IPS-11a (cell line): ENCODE data around the gene SAMD15.
"Not testable (repeated sequence)": the region's sequence is repeated elsewhere in the genome, so short reads cannot be mapped to it uniquely, and the experiment has no call there.

ENCODE experiments used
- H3K4me3 ChIP-seq: one replicate; pipeline ENCODE4 v1.5.1; 2013; ENCODE audit warnings: low read depth, low read length, control low read depth

SAMD15 gene

DNA sequence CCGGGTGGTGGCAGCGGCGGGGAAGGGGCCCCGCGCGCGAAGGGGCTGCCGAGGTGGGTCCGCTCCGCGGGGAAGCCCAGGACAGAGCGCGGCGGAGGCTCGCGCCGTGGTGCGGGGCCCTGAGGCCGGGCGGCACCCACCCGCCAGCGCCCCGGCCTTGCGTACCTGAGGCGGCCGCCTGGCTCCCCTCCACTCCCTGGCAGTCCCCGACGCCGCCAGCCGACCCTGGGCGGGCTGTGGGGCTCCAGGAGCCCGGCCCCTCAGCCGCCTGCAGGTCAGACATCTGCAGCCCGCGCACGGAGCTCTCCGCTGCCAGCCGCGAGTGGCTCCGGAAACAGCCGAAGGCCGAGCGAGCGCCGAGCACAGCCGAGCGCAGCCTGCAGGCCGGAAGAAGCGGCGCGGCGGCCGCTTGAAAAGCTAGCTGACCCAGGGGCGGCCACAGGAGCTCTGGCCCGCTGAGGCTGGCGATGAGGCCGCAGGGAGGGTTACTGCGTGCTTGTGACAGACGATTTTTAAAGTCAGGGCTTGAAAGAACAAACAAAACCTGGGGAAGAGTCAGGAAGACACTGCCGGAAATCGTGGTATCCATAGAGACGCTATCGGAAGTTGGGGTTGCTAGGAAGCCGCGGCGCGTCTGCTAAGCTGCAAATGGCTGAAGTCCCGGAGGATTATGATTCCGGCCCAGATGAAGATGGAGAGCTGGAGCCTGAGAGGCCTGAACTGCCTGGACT, at the start of gene SAMD15, which contains the start of gene TMED8:
TSS of gene SAMD15 (plus strand) at position 609 of the 731 bp plus-strand sequence. CDS start at position 649, 40 bp downstream.
TSS of gene TMED8 (minus strand) at position 324 of the 731 bp plus-strand sequence. CDS start at position 283, 41 bp downstream.
- peak within 1 kb of the TSS; percentile 92 for H3K4me3 ChIP-seq

DNA sequence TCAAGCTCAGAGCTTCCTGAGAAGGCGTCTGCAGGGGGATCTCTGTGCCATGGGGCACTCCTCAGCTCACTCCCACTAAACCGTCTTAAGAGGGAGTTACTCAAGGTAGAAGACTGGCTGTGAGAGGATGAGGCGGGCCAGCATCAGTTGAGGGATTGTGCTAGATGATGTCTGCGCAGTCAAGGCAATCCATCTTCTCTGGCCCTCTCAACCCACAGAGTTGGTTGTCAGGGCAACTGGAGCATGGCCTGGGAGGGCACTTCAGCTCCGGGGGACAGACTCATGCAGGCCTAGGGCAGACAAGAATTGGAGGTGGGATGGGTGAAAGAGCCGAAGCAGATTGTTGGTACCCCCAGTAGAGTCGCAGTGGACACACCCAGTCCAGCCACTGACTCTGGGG, 47.3 kb upstream of the SAMD15 start:
- H3K4me3 ChIP-seq, result no peak overlapping the region

DNA sequence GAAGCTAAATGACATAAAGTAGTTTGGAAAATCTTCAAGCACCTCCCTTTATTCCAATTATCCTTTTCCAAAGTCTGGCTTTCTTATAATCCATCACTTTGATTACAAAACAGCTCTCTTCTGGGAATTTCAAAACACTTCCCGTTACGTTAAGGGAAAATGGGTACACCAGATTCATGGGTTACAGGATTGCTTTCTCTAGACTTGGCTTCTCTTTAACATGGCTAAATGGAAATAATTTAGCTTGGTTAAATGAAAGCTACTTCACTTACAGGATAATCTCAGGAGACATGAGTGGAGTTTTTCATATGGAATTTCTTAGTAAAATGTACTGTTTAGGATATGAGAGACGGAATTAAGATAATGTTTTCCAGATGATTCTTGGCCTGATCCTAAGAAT, 41.6 kb upstream of the SAMD15 start:
- H3K4me3 ChIP-seq, result no peak overlapping the region

DNA sequence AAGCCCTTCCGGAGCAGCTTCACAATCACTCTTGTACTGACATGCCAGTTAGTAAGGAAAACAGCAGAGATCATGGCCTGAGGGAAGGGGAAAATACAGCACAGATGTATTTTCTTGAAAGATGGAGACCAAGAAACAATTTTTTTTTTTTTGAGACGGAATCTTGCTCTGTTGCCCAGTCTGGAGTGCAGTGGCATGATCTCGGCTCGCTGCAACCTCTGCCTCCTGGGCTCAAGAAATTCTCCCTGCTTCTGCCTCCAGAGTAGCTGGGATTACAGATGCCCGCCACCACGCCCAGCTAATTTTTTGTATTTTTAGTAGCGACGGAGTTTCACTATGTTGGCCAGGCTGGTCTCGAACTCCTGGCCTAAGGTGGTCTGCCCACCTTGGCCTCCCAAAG, 39.9 kb upstream of the SAMD15 start:
- H3K4me3 ChIP-seq, result not testable (repeated sequence)

DNA sequence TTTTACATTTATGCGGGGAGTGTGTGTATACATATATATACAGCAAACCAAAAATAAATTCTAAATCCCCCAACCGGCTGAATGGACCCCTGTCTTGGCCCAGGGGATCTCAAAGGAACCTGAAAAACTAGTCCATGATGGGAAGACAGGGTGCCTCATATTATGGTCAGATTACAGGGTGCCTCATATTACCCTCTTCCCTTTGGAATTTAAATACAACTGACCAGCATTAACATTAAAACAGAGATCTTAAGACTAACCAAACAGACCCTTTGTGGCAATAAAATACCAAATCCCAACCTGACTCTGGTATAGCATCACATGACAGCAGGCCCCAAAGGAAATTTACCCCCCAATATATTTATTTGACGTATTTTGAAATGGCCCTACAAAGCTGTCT, 39.3 kb upstream of the SAMD15 start:
- H3K4me3 ChIP-seq, result no peak overlapping the region

DNA sequence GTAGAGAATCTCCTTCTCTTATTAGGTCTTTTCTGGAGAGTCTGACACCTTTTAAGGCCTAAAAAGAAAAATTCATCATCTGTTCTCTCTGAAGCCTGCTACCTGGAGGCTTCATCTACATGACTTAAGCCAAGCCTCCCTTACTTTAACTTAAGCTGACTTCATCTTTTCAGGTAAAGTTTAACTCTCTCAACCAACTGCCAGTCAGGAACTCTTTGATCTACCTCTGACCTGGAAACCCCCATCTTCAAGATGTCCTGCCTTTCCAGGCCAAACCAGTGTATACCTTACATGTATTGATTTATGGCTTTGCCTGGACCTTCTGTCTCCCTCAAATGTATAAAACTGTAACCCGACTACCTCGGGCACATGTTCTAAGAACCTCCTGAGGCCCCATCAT, 38.9 kb upstream of the SAMD15 start:
- no peak overlapping the region for H3K4me3 ChIP-seq

DNA sequence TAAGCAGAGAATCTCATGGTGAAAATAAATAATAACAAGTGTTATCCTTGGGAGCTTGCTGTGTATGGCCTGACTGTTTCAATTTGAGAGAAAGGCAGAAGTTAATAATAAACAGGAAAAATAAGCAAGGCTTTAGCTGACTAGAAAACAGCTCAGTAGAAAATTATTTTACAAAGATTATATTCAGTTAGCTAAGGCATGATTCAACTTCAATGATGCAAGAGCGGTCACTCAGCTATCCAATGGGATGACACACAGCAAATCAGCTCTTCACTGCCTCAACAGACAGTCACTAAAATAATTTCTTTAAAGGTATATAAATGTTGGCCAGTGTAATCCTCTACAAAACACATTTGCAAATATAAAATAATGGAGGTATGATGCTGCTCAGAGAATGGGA, 37.8 kb upstream of the SAMD15 start:
- H3K4me3 ChIP-seq, result no peak overlapping the region

DNA sequence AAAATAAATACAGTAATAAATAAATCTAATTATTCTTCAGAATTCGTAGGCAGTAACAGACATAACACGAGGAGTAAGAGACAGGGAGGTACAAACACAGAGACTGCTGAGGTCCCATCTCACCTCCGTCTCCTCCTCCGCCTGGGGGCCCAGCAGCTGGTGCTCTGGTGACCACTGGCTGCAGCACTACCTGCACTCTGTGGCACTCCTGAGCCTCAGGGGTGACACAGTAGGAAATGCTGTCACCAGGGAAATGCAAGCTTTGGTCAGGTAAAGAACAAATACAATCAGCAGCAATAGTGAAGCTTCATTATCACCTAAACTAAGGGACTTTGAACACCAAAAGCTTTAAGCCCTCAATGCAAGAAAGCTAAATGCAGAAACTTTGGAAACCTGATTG, 36.8 kb upstream of the SAMD15 start:
- no peak overlapping the region for H3K4me3 ChIP-seq

DNA sequence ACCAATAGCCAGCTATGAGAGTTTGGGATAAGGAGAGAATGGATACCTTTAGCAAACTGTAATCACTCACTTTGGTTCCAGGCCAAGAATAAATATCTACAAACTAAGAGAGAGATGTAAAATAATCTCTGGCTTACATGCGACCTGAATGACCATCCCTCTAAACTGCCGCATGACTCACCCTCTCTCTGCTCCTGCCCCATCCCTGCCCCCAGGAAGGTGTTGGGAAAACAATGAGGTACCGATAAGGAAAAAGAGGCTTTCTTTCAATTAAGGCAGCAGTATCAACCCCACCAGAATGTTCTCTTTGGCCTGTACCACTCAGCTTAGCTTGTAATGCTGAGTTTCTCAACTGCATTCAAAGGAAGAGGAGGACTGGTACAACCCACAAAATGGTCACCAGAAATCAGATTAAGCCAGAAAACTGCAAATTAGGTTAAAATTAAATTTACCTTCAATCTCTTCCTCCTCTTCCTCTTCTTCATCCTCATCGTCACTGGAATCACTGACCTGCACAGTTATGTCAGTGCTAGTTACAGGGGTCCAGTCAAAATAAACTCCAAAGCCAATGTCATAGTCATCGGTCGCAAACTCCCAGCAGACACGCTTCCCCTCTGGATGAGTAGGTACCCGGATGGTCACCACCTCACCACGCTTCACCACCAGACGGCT, 34.3 kb upstream of the SAMD15 start:
- H3K4me3 ChIP-seq, result no peak overlapping the region

DNA sequence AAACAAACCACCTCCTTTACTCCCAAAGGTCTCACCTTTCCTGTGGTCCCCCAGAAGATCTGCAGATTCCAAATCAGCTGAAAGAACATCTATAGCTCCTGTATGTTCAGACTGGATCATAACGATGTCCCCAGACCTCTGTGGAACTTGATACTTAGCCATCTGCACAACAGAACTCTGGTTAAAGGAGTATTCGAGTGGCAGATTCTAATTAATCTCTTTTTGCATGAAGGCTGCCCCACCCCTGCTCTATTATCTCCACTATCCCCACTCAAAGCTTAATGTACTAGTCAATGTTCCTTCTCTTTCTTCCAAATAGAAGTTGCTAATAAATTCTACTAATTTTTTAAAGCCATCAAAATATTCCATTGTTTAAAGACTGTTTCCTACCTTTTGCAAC, 33.5 kb upstream of the SAMD15 start:
- no peak overlapping the region for H3K4me3 ChIP-seq

DNA sequence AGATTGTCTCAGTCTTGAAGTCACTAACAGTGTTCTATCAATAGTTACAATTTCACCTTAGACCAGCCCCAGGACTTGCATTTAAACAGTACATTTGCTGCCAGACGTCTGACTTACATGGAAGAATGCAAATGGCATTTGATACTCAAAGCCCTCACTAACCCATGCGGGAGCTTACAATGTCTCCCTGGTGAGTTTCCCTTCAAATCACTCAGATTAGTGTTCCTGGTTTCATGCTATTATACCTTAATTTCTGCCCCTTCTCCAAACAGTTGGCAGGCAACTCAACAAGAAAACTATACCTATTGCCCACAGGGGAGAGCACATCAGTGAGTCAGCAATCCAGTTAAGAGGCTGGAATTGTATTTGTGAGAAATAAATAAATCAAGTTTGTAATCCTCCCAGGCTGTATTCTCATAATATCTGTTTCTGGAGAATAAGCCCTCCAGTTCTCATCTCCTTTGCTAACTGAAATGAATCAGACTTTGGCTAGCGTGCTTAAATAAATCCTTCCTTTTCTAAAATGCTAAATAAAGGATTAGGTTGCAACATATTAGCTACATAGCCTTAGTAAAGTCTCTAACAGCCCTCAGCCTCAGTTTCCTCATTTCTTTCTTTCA, 32.7 kb upstream of the SAMD15 start:
- no peak overlapping the region for H3K4me3 ChIP-seq

DNA sequence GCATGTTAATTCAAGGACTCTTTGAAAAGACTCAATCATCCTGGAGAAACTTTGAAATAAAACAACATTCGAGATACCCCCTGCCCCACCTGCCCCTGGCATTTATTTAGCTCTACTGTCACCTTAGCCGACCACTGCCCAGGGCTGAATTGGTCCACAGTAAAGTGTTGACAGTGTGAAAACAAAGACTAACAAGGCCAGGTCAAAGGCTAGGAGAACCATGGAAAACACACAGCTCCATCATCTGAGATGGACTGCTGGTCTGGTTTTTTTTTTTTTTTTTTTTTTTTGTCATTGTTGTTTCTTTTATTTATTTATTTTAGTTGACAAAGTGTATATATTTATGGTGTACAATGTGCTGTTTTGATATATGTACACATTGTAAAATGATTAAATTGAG, 30.7 kb upstream of the SAMD15 start:
- no peak overlapping the region for H3K4me3 ChIP-seq

DNA sequence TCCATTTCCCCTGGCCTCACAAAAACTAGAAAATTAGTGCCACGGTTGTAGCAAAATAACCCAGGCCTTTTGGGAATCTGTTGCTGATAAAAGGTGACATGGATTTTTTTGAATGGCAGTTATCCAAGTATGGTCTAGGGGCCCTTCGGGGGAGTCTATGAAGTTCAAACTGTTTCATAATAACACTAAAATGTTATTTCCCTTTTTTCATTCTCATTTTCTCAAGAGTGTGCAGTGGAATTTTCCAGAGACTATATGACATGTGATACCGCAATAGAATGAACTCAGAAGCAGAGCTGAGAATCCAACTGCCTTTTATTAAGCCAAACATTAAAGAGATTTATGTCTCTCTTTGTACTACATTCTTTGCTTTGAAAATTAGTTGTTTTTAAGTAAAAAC, 29.4 kb upstream of the SAMD15 start:
- H3K4me3 ChIP-seq, result no peak overlapping the region

DNA sequence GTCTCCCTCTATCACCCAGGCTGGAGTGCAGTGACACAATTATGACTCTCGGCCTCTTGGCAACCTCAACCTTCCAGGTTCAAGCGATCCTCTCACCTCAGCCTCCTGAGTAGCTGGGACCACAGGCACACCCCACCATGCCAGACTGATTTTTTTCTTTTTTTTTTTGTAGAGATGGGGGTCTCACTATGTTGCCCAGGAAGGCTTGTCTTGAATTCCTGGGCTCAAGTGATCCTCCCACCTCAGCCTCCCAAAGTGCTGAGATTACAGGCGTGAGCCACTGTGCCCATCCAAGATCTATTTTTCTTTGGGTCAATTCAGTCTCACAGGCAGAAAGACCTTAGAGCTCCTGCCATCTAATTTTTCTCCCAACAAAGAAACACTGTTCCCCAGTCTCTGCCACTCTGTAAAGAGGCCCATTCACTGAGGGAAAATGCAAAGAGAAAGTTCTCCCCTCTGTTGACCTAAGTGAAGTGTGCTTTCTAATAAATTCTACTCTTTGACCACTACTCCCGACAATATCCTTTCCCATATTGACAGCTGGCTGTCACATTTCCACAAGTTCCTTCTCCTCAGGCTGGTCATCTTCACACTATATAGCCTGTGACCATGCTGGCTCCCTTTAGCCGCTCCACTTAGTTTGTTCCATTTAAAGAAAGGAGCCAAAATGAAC, 23.6 kb upstream of the SAMD15 start:
- H3K4me3 ChIP-seq, result no peak overlapping the region

DNA sequence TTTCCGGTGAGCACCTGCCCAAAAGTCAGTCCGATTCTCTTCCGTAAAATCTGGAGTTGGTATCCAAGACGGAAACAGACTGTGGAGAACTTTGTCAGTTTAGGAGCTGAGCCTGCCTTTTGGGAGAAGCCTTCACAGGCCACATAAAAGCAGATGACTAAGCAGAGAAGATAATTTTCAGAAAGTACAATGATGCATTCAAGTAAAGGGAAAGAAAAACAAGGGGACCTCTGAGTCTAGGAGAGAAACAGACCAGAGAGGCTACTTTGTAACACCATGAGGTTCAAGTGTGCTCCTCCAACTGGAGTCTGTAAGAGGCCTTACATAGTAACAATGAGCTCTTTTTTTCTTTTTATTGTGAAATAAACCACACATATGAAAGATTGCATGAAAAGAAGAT, 21.4 kb upstream of the SAMD15 start:
- H3K4me3 ChIP-seq, result no peak overlapping the region

DNA sequence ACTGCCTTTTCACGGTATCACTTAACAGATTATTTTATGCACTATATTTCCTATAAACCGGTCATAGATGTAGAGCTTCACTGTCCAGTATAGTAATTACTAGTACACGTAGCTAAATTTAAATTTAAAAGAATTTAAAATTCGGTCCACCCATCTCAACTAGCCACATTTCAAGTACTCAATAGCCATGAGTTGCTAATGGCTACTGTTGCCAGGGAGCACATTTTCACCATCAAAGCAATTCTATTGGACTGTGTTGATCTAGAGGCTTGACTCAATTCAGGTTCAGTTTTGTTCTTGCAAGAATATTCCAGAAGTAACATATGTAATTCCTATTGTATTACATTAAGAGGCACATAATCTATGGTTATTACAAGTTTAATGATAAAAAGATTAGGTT, 20.3 kb upstream of the SAMD15 start:
- H3K4me3 ChIP-seq, result no peak overlapping the region

DNA sequence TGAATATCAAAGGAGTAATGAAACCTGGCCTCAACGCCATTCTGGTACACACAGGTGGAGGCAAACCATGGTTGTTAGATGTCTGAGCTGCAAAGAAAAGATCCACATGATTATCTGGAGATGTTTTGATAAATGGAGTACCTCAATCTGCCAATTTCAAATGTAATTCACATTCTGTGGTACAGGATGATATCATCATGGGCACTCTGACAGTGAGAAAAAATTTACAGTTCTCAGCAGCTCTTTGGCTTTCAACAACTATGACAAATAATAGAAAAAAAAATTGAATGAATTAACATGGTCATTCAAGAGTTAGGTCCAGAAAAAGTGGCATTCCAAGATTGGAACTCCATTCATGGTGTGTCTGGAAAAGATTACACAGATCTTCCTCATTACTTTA, 17.6 kb upstream of the SAMD15 start:
- no peak overlapping the region for H3K4me3 ChIP-seq

DNA sequence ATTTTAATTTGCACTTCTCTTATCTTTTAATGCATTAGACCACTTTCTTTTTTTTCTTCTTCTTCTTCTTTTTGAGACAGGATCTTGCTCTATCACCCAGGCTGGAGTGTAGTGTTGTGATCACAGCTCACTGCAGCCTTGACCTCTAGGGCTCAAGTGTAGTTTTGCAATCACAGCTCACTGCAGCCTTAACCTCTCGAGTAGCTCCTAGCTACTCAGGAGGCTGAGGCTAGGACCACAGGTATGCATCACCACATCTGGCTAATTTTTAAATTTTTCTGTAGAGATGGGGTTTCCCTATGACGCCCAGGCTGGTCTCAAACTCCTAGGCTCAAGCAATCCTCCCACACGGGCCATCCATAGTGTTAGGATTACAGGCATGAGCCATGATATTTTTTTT, 13.0 kb upstream of the SAMD15 start:
- no peak overlapping the region for H3K4me3 ChIP-seq

DNA sequence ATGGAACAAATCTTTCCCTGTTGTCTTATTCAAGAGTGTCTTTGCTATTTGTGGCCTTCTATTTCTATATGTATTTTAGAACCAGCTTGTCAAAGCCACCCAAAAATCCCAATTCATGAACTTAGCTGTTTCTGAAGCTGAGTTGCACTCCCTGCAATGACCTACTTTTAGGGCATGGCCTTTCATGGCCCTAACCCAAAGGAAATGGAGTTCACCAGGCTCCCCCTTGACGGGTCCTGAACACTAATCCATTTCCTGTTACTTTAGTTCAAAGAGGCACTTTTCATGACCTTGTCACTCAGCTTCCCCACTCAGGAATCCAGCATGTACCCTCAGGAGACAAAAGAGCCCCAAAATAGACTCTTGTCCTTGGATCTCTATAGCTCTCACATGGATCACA, 7.9 kb upstream of the SAMD15 start:
- no peak overlapping the region for H3K4me3 ChIP-seq

DNA sequence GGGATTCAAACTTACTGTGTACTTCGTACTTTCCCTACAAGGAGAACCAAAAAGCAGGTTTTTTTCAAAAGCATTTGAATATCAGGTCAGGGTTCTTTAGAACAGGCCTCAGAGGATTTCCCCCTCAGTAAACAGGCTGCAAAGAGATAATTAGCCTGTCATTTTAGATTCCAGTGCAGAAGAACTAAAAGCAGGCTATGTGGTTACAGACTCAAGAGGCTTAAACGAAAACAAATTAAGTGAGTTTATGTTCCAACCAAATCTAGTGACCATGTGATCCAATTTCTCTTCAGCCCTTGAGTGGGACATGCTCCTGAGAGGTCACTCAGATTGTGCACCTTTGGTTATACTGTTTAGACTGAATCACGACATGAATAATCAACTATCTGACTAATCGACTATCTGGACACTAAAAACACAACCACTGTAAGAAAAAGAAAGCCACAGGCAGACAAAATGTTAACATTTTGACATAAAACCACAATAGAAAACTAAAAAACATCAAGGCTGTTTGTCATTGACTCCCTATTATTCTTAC, 4.8 kb upstream of the SAMD15 start:
- no peak overlapping the region for H3K4me3 ChIP-seq

DNA sequence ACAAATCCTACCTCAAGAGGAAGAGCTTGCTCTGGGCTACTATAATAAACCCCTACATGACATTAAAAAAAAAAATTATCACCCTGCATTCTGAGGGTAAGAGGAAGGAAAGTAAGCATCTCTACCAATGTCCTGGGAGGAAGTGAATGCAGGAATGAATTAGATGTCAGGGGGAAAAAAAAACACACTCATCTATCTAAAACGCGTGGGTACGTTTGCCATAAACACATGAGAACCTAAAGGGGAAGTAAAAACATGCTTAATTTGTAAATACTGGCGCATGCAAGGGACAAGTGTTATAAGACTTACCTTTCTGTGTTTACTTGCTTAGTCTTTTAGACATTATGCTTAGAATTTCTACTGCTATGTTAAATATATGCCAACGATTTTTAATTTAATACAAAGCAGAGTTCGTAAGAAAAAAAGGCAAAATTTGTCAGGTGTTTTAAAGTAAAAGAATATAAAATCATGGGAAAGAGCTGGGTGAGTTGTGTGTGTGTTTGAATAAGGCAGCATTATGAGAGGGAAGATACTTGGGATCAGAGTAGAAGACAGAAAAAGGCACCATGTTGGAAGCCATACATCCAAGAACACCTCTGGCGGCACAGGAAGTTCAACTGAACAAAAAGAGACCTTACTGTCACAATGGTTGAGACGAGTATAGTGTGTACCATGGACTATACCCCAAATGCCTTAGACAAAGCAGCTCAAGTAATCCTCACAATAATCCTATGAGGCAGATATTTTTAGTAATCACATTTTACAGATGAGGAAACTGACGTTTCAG, 1.8 kb upstream of the SAMD15 start:
- H3K4me3 ChIP-seq, result no peak overlapping the region
